Activated CD4-positive, CD25-positive, alpha-beta regulatory T cell treated with anti-CD3 and anti-CD28 coated beads, Interleukin-2, amount 50 U/mL, for 72 hours (primary cell): ENCODE results near the gene DLEU7.

Source experiments
- DNase-seq: peaks from one replicate; pipeline ENCODE4 v3.0.0; 2021

Gene DLEU7

DNA sequence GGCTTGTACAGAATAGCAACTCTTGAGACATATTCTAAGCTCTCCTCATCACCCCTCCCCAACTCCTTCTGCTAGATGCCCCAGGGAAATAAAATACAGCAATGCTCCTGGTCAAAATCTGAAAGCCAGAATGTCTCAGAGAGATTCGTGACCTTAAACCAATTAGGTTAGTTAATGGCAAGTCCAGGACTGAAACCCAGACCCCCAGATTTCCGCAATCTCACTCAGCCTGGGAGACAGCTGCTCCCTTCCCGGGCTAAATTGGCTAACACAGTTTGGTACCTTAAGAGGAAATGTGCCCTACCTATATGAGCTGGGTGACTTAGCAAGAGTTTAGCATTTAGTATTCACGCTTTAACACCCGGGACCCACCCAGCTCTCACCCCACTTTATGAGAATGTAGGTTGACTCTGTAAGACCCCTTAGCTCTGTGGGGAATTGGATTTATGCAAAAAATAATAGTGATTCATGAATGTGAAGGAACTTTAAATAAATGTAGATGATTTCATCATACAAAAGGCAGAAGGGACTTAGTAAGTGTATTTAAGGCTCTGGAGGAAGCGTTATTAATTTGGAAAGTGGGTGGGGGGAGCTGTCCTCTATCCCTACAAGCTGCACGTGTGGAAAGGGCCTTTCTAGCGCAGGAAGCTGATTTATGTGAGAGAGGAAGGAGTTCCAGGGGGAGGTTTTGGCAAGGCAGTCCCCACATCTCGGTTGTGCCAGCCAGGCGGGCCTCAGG is 1.1 kb downstream of the DLEU7 start:
- DNase-seq, result no peak

DNA sequence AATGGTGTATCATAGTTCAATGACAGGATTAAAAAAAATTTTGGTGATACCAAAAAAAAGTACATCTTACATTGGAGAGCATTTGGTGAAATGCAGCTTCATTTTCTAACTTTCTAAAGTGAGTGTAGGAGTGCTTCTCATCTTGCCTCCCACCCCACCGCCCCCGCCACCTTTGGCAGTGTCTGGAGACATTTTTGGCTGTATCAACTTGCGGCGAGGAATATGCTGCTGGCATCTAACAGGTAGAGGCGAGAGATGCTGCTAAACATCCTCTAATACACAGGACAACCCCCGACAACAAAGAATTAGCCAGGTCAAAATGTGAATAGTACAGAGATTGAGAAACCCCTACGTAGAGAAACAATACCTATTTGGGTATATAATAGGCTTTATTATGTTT is 1.7 kb downstream of the DLEU7 start:
- no peak for DNase-seq

- DNase-seq, result no peak
These were observed 3.2 kb downstream of the DLEU7 start for GRCh38 chr13:50840284-50840683.

GRCh38 chr13:50839828-50840227 is 3.7 kb downstream of the DLEU7 start:
- DNase-seq, result no peak

DNA sequence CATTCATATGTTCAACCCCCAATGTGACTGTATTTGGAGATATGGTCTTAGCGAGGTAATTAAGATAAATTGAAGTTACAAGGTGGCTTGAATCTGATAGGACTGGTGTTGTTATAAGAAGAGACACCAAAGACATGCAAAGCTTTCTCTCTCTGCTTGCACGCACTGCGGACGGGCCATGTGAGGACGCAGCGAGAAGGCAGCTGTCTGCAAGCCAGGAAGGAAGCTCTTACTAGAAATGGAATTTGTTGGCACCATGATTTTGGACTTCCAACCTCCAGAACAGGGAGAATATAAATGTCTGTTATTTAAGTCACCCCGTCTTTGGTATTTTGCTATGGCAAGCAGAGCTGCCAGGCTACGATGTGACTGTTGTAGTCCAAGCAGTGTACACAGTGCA is 4.8 kb downstream of the DLEU7 start:
- no peak for DNase-seq

- no peak for DNase-seq
These were observed 5.5 kb downstream of the DLEU7 start for GRCh38 chr13:50838031-50838430.

- DNase-seq, result no peak
These were observed 12.0 kb downstream of the DLEU7 start for GRCh38 chr13:50831512-50831911.

GRCh38 chr13:50829896-50830295 is 13.6 kb downstream of the DLEU7 start:
- DNase-seq, result no peak

DNA sequence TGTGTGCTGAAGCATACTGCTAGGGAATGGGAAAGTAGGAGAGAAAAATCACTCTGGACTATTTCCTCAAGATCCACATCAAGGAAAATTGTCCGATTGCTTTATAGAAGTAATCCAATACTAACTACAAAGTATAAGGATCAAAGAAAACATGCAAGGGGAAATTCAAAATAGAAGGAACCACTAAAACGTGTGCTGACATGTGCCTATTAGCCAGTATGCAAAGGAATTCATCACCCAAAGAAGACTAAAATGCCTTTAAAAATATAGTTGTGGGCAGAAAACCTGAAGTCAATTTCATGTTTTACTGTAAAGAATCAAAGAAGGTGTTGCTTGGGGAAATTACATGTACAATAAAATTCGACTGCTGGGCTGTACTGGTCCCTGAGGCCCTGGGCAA is 14.3 kb downstream of the DLEU7 start:
- no peak for DNase-seq

- DNase-seq, result no peak
These were observed 17.5 kb downstream of the DLEU7 start for GRCh38 chr13:50826035-50826434.

DNA sequence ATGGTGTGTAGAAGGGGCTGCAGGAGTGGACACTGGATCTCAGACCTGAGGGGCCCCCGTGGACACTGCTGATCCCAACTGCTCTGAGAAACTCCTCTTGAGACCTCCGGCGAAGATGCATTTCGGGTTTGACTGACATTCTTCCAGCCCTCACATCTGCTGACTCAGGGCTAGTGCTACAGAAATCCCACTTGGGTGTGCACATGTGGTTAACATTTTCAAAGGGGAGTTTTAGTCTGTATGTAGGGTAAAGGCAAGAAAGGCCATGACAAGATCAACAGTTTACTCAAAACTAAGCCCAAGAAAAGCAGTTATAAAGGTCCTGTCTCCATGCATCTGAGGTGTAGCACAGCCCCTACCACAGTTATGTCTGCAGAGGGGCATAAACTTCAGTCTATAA is 31.2 kb downstream of the DLEU7 start:
- DNase-seq, result no peak

- no peak for DNase-seq
These were observed 32.5 kb downstream of the DLEU7 start for GRCh38 chr13:50810998-50811397.

- no peak for DNase-seq
These were observed 33.0 kb downstream of the DLEU7 start for GRCh38 chr13:50810468-50810867.

DNA sequence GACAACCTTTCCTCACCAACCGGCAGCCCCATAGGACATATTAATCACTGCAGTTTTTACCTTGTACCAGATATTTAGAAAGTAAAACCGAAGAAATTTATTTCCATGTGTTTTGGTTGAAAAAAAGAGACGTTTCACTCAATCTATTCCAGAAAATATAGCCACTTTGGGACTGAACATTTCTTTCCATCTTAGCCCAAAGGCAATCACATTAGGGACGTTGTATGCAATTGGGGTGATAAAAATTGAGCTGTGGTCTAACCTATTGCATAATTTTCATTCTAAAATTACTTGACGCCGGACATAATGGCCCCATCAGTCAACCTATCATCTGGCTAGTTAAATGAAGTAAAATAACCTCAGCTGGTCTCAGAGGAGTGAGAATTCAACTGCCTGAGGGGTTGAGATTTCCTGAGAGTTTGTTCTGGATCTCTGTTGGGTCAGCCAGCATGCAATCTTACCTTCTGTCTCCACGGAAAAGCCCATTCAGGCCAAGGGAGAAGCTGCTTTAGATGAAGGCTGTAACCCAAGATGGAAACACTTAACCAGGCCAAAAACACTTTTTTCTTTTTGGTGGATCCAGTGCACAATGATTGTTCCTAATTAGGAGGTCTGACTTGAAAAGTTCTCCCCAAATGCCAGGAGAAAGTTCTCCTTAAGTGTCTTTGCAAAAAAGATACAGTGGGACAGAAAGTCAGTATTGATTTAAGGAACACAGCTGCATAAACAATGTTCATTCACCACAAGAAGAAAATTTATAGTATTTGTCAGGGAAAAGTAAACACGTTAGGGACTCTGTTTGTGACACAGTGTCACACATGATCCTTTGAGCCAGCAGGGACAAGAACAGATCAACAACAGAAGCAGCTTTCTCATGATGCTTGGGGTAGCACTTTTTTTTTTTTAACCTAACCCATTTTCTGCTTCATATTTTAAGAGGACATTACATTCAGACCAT is 34.1 kb downstream of the DLEU7 start:
- DNase-seq, result no peak

DNA sequence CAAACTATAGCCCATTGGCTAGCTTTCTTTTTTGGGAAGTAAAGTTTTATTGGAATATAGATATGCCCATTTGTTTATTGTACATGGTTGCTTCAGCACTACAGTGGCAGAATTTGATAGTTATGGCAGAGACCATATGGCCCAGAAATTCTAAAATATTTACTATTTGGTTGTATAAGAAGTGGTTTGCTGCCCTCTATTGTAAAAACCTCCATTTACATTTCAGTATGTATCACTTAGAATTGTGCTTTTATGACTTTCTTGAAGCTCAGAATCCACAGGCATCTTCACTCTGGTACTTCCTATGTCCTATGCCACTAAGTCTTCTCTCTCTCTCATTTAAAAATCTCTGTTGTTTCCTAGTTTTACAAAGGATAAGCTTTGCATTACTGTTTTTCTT is 37.7 kb downstream of the DLEU7 start:
- DNase-seq, result no peak

DNA sequence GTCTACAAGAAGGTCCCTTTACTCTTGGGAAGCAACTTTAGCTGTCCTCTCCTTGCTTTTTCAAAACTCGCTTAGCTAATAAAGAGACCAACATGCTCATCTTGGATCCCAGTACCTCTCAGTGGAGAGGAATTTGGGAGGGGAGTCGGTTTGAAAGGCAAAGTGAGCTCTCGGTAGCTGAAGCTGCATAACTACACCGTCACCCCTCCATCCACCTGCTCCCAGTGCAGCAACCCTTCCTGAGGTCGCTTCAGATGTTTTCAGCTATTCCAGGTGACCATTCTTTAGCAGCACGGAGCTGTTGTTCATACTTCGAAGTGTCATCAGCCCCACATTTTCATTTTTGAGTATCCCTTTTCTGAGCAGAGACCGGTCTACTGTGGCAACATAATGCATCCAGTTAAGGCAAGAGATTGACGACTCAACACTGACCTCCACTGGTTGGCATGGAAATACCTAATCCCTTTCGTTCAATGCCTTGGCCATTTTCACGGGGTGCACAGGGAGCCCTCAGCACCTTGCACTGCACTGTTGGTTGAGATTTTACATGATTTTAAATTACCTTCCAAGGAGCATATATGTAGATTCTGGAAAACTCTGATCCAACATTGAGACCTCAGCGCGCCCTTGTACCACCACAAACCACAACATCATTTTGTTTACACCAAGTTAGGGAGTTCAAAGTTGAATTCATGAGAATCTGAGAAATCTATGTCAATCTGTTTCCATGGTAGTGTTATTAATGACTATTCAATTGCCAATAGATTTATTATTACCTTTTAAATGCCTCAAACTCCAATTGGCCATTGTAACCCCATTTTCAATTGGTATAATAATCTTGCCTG is 42.2 kb downstream of the DLEU7 start:
- peak; percentile 58 for DNase-seq

DNA sequence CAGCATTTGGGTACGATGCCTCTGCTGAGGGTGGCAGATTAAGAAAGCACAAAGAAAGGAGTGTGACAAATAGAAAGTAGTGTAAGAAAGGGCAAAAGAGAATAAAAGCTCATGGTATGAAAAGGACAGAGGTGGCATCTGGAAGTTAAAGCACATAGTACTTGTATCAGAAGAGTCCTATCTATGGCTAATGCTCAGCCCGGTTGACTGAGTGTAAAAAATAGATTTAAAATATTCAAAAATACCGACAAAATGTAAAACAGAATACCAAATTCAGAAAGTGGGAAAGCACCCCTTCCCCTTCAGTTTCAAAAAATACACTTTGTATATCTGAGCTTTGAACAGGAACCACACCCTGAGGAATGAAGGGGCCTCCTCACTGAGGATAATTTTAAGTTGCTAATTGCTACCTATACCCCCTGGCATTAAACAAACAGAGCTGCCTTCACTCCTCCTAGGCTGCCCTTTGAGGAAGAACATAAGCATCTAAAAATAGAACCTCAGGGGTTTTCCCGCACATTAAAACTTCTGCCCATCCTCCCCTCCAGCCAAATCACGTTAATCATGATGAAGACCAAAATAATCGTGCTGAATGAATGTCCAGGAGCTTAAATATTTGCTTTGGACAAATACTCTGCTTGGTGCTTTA is 43.3 kb downstream of the DLEU7 start:
- no peak for DNase-seq

GRCh38 chr13:50798923-50799322 is 44.6 kb downstream of the DLEU7 start:
- DNase-seq, result no peak

- no peak for DNase-seq
These were observed 46.4 kb downstream of the DLEU7 start for GRCh38 chr13:50797091-50797490.

DNA sequence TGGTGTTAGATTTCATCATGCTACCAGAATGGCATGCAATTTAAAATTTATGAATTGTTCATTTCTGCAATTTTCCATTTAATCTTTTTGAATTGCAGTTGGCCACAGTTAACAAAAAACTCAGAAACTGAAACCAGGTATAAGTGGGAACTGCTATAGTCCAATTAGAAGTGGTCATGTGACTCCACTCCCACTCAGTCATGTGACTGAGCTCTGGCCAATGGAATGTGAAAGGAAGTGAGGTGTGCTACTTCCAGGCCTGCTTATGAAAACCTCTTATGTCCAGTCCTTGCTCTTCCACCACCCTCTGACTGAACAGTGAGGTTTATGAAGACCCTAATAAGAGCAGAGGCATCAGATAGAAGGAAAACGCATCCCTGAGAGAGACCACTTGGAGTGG is 47.0 kb downstream of the DLEU7 start:
- DNase-seq, result no peak

DNA sequence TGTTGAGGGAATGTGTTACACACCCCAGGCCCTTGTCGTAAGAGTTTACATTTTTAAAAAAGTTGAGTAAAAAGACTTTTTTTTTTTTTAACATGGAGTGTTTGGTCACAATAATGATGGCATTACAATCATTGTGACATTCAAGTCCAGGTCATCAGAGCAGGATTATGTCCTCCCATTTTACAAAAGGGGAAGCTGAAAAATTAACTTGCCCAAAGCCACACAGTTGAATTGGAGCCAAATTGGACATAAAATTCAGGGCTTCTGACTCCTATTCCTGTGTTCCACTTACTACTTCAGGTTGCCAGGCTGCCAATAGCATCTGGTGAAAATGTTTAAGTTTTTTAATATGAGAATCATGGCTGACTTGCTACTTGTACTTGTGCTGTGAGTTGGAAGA is 49.3 kb downstream of the DLEU7 start:
- DNase-seq, result no peak

- no peak for DNase-seq
These were observed 50.5 kb downstream of the DLEU7 start for GRCh38 chr13:50793026-50793425.
